ENCODE measurements around the gene PDE4B.

- no peak for TF ChIP-seq CTCF (IDR thresholded peaks at IDR 0.05)
- TF ChIP-seq POLR2A (IDR thresholded peaks at IDR 0.05) = no peak
- TF ChIP-seq POLR2AphosphoS5 (IDR thresholded peaks at IDR 0.05) = no peak
Measured at GRCh38 chr1:66208632-66209031, 415.9 kb downstream of the PDE4B start.
